A549 (cell line): ENCODE results near the gene ARL15. TPM values are rescaled to one million over a fixed set of nuclear protein-coding genes. Genes with fewer than 3 reads are reported as not detected.
A peak's percentile ranks its signal among the peaks of the same experiment; 100 is the strongest.

ENCODE experiments used
- ATAC-seq, 2 experiments: fragments of 200-7000 bp in 1 of 2; fragments of >200 bp in 1 of 2; cut with Nextera tagmentation in 1 of 2; cut with Tn5 transposase in 1 of 2; 3 replicates each; pipeline versions ENCODE4 v1.8.0 to v1.9.1; 2018 to 2020; ENCODE audit warnings: mild to moderate bottlenecking in 1 of 2, moderate library complexity in 1 of 2
- CTCF ChIA-PET: fragments of 300-600 bp; sonication (Branson Sonifier 250); formaldehyde crosslinking; extraction: SDS; loops from one replicate; lab custom pipeline; 2021; ENCODE audit warnings: antibody characterized with exemption, inconsistent platforms; lab: Yijun Ruan, JAX
- POLR2A ChIA-PET: fragments of 350-600 bp; formaldehyde crosslinking; extraction: SDS; loops from one replicate; lab custom pipeline; 2021; ENCODE audit warnings: antibody characterized with exemption, inconsistent platforms; lab: Yijun Ruan, JAX
- DNase-seq, 2 experiments: peaks; one replicate each; pipeline versions ENCODE4 v3.0.0 to v3.0.0-alpha.2; 2011 to 2016; ENCODE audit warnings: low read depth in 1 of 2, low spot score in 1 of 2
- FAIRE-seq: peaks from 2 replicates; lab custom pipeline; 2011; peaks lifted over from hg19 to GRCh38; lab: Jason Lieb, UNC
- H3K27ac ChIP-seq, 2 experiments: fragments of >200 bp; sonication (Bioruptor Twin); formaldehyde crosslinking; 3 replicates each; pipeline ENCODE4 v1.5.1; 2016 to 2017
- H3K4me1 ChIP-seq: fragments of >200 bp; sonication (Bioruptor Twin); formaldehyde crosslinking; 3 replicates; pipeline ENCODE4 v1.6.1; 2016
- H3K4me2 ChIP-seq: fragments of >200 bp; sonication (Bioruptor Twin); formaldehyde crosslinking; 3 replicates; pipeline ENCODE4 v1.6.1; 2016
- H3K4me3 ChIP-seq: fragments of >200 bp; sonication (Bioruptor Twin); formaldehyde crosslinking; 3 replicates; pipeline ENCODE4 v1.5.1; 2016
- H3K9me3 ChIP-seq: fragments of >200 bp; sonication (Bioruptor Twin); formaldehyde crosslinking; 3 replicates; pipeline ENCODE4 v1.6.1; 2016
- BCL3 ChIP-seq: fragments of >200 bp; sonication (Bioruptor Twin); formaldehyde crosslinking; IDR thresholded peaks from 3 replicates; pipeline ENCODE4 v1.6.1; 2016
- BHLHE40 ChIP-seq: IDR thresholded peaks from 2 replicates; pipeline ENCODE4 v1.6.1; 2012; ENCODE audit warnings: low read depth, low read length, inconsistent platforms
- CEBPB ChIP-seq, 2 experiments: fragments of >200 bp in 1 of 2; sonication (Bioruptor Twin) in 1 of 2; formaldehyde crosslinking in 1 of 2; IDR thresholded peaks; 2 replicates each; pipeline ENCODE4 v1.6.1; 2012 to 2016
- CHD2 ChIP-seq: fragments of 150-350 bp; IDR thresholded peaks from 2 replicates; pipeline ENCODE4 v1.6.1; 2014; ENCODE audit warnings: low read length; ENCODE audit not compliant: partially characterized antibody
- EHF ChIP-seq: fragments of 250-450 bp; sonication (Bioruptor Pico); IDR thresholded peaks from 2 replicates; pipeline ENCODE4 v1.5.0; 2020; ENCODE audit warnings: mild to moderate bottlenecking
- EHMT2 ChIP-seq: fragments of 200-600 bp; sonication (generic); IDR thresholded peaks from 2 replicates; pipeline ENCODE4 v1.6.1; 2016; ENCODE audit warnings: antibody characterized with exemption, low read depth, mild to moderate bottlenecking, moderate library complexity
- FOSL2 ChIP-seq, 2 experiments: fragments of 450-650 bp in 1 of 2; fragments of >200 bp in 1 of 2; sonication (Bioruptor Twin) in 1 of 2; formaldehyde crosslinking; IDR thresholded peaks; 2 replicates each; pipeline versions ENCODE4 v1.5.0 to v1.6.1; 2016 to 2020; ENCODE audit warnings: mild to moderate bottlenecking in 1 of 2, moderate library complexity in 1 of 2
- GATA3 ChIP-seq: IDR thresholded peaks from 2 replicates; pipeline ENCODE4 v1.6.1; 2012; ENCODE audit warnings: borderline replicate concordance
- JUNB ChIP-seq: fragments of >200 bp; sonication (Bioruptor Twin); formaldehyde crosslinking; IDR thresholded peaks from 2 replicates; pipeline ENCODE4 v1.6.1; 2016
- KDM1A ChIP-seq: fragments of 200-600 bp; sonication (generic); IDR thresholded peaks from 2 replicates; pipeline ENCODE4 v1.6.1; 2016; ENCODE audit warnings: low read depth, mild to moderate bottlenecking
- NFE2L2 ChIP-seq: fragments of 150-350 bp; conservative IDR thresholded peaks from 2 replicates; pipeline ENCODE4 v1.6.1; 2014; ENCODE audit warnings: low read length
- NPAS2 ChIP-seq: fragments of 250-450 bp; sonication (Bioruptor Pico); IDR thresholded peaks from 2 replicates; pipeline ENCODE4 v1.8.0; 2022; ENCODE audit warnings: mild to moderate bottlenecking, moderate library complexity, borderline replicate concordance
- TP53 ChIP-seq: fragments of 250-450 bp; sonication (Bioruptor Pico); IDR thresholded peaks from 2 replicates; pipeline ENCODE4 v1.5.0; 2021; ENCODE audit warnings: mild to moderate bottlenecking, moderate library complexity
- ZNF302 ChIP-seq: fragments of 250-450 bp; sonication (Bioruptor Pico); IDR thresholded peaks from 2 replicates; pipeline ENCODE4 v1.9.0; 2021; ENCODE audit warnings: inconsistent platforms, mild to moderate bottlenecking, moderate library complexity
- WGBS: methylation state at CpG from one replicate; pipeline ENCODE4 v1.1.6; 2017; ENCODE audit errors: missing lambda C conversion rate; 5-methylcytosine and 5-hydroxymethylcytosine counted together
- polyA plus RNA-seq, 4 experiments: library from polyadenylated mRNA; depleted of rRNA in 3 of 4; stranded (reverse); fragments of >200 nt; fragmentation: RNase III in 1 of 4; extraction: RNeasy Plus Mini Kit Qiagen cat#74134 plus additional on column Dnase treatment in 1 of 4; gene quantifications; 2 replicates in 3 of 4; 3 replicates in 1 of 4; pipeline ENCODE4 v1.2.3, GENCODE V29; 2011 to 2017
- TF ChIP-seq, protein P1 (sequence below): fragments of >200 bp; sonication (Bioruptor Twin); formaldehyde crosslinking; IDR thresholded peaks from 3 replicates; pipeline ENCODE4 v1.5.1; 2016
- TF ChIP-seq, protein P2 (sequence below): fragments of 150-350 bp; IDR thresholded peaks from 2 replicates; pipeline ENCODE4 v1.6.1; 2014; ENCODE audit warnings: low read depth, mild to moderate bottlenecking, low read length
- TF ChIP-seq, protein P3 (sequence below): fragments of 200-600 bp; sonication (generic); IDR thresholded peaks from 2 replicates; pipeline ENCODE4 v1.6.1; 2016; ENCODE audit warnings: antibody characterized with exemption, mild to moderate bottlenecking, moderate library complexity

Gene ARL15
- polyA plus RNA-seq, 2 of the 4 experiments (the other 2 are of a cell fraction) = 11.8 to 12.1 TPM

DNA sequence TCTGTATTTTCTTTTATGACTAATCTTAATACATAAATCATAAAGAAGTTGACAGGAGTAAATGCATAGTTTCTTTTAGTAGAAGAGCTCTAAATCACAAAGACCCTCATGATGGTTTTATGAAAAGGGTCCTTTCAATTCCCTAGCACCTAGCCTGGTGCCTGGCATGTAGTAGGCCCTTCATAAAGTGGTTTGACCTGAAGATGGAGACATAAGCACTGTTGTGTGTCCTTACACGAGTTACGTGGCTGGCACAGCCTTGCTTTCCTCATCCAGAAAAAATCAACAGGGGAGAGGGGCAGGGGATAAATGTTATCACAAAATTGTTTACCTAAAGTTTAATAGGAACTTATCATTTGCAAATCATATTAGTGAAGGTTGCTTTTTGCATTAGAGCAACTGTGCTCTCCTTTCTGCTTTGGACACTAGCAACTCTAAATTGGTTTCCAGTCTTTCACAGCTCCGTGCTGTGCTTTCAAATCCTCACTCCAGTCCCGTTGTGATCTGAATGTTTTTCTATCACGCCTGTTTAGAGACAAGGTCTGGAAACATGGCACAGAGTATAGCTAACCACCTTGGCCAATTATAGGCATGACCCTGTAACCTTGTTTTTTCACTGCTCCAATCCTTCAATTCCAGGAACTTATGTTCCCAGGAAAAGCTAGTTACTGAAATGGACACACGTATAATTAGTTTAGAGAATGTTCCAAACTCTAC is 55.7 kb downstream of the ARL15 start (continued):
- TF ChIP-seq, protein P1, sequence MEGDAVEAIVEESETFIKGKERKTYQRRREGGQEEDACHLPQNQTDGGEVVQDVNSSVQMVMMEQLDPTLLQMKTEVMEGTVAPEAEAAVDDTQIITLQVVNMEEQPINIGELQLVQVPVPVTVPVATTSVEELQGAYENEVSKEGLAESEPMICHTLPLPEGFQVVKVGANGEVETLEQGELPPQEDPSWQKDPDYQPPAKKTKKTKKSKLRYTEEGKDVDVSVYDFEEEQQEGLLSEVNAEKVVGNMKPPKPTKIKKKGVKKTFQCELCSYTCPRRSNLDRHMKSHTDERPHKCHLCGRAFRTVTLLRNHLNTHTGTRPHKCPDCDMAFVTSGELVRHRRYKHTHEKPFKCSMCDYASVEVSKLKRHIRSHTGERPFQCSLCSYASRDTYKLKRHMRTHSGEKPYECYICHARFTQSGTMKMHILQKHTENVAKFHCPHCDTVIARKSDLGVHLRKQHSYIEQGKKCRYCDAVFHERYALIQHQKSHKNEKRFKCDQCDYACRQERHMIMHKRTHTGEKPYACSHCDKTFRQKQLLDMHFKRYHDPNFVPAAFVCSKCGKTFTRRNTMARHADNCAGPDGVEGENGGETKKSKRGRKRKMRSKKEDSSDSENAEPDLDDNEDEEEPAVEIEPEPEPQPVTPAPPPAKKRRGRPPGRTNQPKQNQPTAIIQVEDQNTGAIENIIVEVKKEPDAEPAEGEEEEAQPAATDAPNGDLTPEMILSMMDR = 0 out of 3 replicates have a peak, but pooled peaks have one; percentile 7
- TF ChIP-seq, all 56 proteins: peak for 2

- no peak for DNase-seq
- no peak for ATAC-seq
- H3K27ac ChIP-seq = no peak overlapping the region
- TF ChIP-seq, protein P2, sequence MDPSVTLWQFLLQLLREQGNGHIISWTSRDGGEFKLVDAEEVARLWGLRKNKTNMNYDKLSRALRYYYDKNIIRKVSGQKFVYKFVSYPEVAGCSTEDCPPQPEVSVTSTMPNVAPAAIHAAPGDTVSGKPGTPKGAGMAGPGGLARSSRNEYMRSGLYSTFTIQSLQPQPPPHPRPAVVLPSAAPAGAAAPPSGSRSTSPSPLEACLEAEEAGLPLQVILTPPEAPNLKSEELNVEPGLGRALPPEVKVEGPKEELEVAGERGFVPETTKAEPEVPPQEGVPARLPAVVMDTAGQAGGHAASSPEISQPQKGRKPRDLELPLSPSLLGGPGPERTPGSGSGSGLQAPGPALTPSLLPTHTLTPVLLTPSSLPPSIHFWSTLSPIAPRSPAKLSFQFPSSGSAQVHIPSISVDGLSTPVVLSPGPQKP = no peak
- TF ChIP-seq FOSL2 (IDR thresholded peaks at IDR 0.05) (no peak), FOSL2 (CRISPR knock-in tag; IDR thresholded peaks at IDR 0.05) (0 out of 2 replicates have a peak, but pooled peaks have one; percentile 13)
- TF ChIP-seq, all 56 proteins: peak for 1
- H3K4me3 ChIP-seq = no peak overlapping the region
- H3K4me1 ChIP-seq = no peaks in the 10 kb centered on the region
- no peak overlapping the region for H3K4me2 ChIP-seq
- CTCF ChIA-PET = interaction anchor here (1.0 to 3.5 kb wide), 2 partner anchors 8 to 191 kb away, joined by 3 to 30 read pairs; no protein-coding TSS in a partner anchor
- no peaks in the 10 kb centered on the region for H3K9me3 ChIP-seq
- POLR2A ChIA-PET = no interaction called here
- no peak for FAIRE-seq
- WGBS = 13% methylated on average over 1 of the region's 1 CpG
Measured at GRCh38 chr5:54251981-54252380, 58.4 kb downstream of the ARL15 start.

GRCh38 chr5:54249210-54250028 is 61.0 kb downstream of the ARL15 start:
- Histone ChIP-seq H3K27ac (no peak overlapping the region), H3K4me2 (no peak overlapping the region), H3K9me3 (no peaks in the 10 kb centered on the region), H3K4me3 (no peak overlapping the region), H3K4me1 (0 out of 3 replicates have a peak, but pooled peaks cover 1% of the 10 kb centered on the region)
- DNase-seq (no peak), ATAC-seq (no peak), FAIRE-seq (no peak)
- ChIA-PET CTCF (interaction anchor here (1.0 kb wide), 1 partner anchor 240 kb away, joined by 3 read pairs; no protein-coding TSS in a partner anchor), POLR2A (no interaction called here)
- no peak for TF ChIP-seq NPAS2 (CRISPR knock-in tag)
- no peak for TF ChIP-seq GATA3
- TF ChIP-seq NFE2L2 = no peak
- TF ChIP-seq ZNF302 (CRISPR knock-in tag) = no peak
- no peak for TF ChIP-seq BCL3
- no peak for TF ChIP-seq CHD2
- TF ChIP-seq KDM1A = no peak
- TF ChIP-seq, protein P2 = no peak
- no peak for TF ChIP-seq JUNB
- no peak for TF ChIP-seq TP53 (CRISPR knock-in tag)
- no peak for TF ChIP-seq CEBPB (IDR thresholded peaks at IDR 0.05)
- no peak for TF ChIP-seq EHMT2
- no peak for TF ChIP-seq BHLHE40
- TF ChIP-seq, protein P3, sequence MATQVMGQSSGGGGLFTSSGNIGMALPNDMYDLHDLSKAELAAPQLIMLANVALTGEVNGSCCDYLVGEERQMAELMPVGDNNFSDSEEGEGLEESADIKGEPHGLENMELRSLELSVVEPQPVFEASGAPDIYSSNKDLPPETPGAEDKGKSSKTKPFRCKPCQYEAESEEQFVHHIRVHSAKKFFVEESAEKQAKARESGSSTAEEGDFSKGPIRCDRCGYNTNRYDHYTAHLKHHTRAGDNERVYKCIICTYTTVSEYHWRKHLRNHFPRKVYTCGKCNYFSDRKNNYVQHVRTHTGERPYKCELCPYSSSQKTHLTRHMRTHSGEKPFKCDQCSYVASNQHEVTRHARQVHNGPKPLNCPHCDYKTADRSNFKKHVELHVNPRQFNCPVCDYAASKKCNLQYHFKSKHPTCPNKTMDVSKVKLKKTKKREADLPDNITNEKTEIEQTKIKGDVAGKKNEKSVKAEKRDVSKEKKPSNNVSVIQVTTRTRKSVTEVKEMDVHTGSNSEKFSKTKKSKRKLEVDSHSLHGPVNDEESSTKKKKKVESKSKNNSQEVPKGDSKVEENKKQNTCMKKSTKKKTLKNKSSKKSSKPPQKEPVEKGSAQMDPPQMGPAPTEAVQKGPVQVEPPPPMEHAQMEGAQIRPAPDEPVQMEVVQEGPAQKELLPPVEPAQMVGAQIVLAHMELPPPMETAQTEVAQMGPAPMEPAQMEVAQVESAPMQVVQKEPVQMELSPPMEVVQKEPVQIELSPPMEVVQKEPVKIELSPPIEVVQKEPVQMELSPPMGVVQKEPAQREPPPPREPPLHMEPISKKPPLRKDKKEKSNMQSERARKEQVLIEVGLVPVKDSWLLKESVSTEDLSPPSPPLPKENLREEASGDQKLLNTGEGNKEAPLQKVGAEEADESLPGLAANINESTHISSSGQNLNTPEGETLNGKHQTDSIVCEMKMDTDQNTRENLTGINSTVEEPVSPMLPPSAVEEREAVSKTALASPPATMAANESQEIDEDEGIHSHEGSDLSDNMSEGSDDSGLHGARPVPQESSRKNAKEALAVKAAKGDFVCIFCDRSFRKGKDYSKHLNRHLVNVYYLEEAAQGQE = no peak
- TF ChIP-seq EHF = no peak
- 44% methylated on average over 4 of the region's 4 CpGs for WGBS
